HEK293T (cell line): ENCODE data around the gene ADCY9.

ENCODE experiments used
- CTCF ChIA-PET: fragments of 350-600 bp; formaldehyde crosslinking; extraction: SDS; loops from one replicate; lab custom pipeline; 2021; ENCODE audit warnings: antibody characterized with exemption, inconsistent platforms; lab: Yijun Ruan, JAX
- POLR2A ChIA-PET: fragments of 350-600 bp; formaldehyde crosslinking; extraction: SDS; loops from one replicate; lab custom pipeline; 2020; ENCODE audit warnings: antibody characterized with exemption, inconsistent platforms; lab: Yijun Ruan, JAX
- DNase-seq: peaks from one replicate; pipeline ENCODE4 v3.0.0; 2012; ENCODE audit warnings: mixed read lengths; ENCODE audit errors: extremely low spot score
- ARNT ChIP-seq: fragments of 450-650 bp; IDR thresholded peaks from 2 replicates; pipeline ENCODE4 v1.6.1; 2017; ENCODE audit warnings: mild to moderate bottlenecking
- BHLHE40 ChIP-seq: fragments of 450-650 bp; IDR thresholded peaks from 2 replicates; pipeline ENCODE4 v1.6.1; 2016; ENCODE audit warnings: mild to moderate bottlenecking, moderate library complexity, borderline replicate concordance
- CTBP1 ChIP-seq: fragments of 450-650 bp; IDR thresholded peaks from 2 replicates; pipeline ENCODE4 v1.6.1; 2016; ENCODE audit warnings: borderline replicate concordance
- ELF4 ChIP-seq: fragments of 450-650 bp; IDR thresholded peaks from 2 replicates; pipeline ENCODE4 v1.6.1; 2017; ENCODE audit warnings: antibody characterized with exemption
- FOXA1 ChIP-seq: fragments of 450-650 bp; IDR thresholded peaks from 2 replicates; pipeline ENCODE4 v1.6.1; 2016; ENCODE audit warnings: mild to moderate bottlenecking
- FOXK2 ChIP-seq: fragments of 450-650 bp; IDR thresholded peaks from 2 replicates; pipeline ENCODE4 v1.6.1; 2016; ENCODE audit warnings: mild to moderate bottlenecking
- FOXM1 ChIP-seq: fragments of 450-650 bp; IDR thresholded peaks from 2 replicates; pipeline ENCODE4 v1.6.1; 2017; ENCODE audit warnings: mild to moderate bottlenecking, borderline replicate concordance
- HDGF ChIP-seq: fragments of 450-650 bp; IDR thresholded peaks from 2 replicates; pipeline ENCODE4 v1.6.1; 2017; ENCODE audit warnings: antibody characterized with exemption, borderline replicate concordance
- L3MBTL2 ChIP-seq: fragments of 450-650 bp; conservative IDR thresholded peaks from 2 replicates; pipeline ENCODE4 v1.6.1; 2016; ENCODE audit warnings: mild to moderate bottlenecking
- LEF1 ChIP-seq: fragments of 450-650 bp; IDR thresholded peaks from 2 replicates; pipeline ENCODE4 v1.6.1; 2017; ENCODE audit warnings: mild to moderate bottlenecking, borderline replicate concordance
- NFRKB ChIP-seq: fragments of 450-650 bp; IDR thresholded peaks from 2 replicates; pipeline ENCODE4 v1.6.1; 2016; ENCODE audit warnings: mild to moderate bottlenecking, moderate library complexity
- PKNOX1 ChIP-seq: fragments of 450-650 bp; IDR thresholded peaks from 2 replicates; pipeline ENCODE4 v1.6.1; 2016
- SP1 ChIP-seq: fragments of 450-650 bp; IDR thresholded peaks from 2 replicates; pipeline ENCODE4 v1.6.1; 2017
- SUZ12 ChIP-seq: fragments of 450-650 bp; IDR thresholded peaks from 2 replicates; pipeline ENCODE4 v1.6.1; 2016; ENCODE audit warnings: mild to moderate bottlenecking
- TARDBP ChIP-seq: fragments of 450-650 bp; IDR thresholded peaks from 2 replicates; pipeline ENCODE4 v1.6.1; 2016
- ZNF384 ChIP-seq: fragments of 450-650 bp; IDR thresholded peaks from 2 replicates; pipeline ENCODE4 v1.6.1; 2016

ADCY9 gene

GRCh38 chr16:4136229-4136813, 20.1 kb upstream of the ADCY9 start:
- TF ChIP-seq ELF4 = no peak
- no peak for TF ChIP-seq NFRKB
- TF ChIP-seq LEF1 = no peak
- TF ChIP-seq FOXM1 = no peak
- no peak for TF ChIP-seq FOXA1
- TF ChIP-seq SUZ12 = no peak
- TF ChIP-seq ZNF384 = no peak
- no peak for TF ChIP-seq BHLHE40
- POLR2A ChIA-PET = no interaction called here
- CTCF ChIA-PET = no interaction called here
- DNase-seq = no peak

DNA sequence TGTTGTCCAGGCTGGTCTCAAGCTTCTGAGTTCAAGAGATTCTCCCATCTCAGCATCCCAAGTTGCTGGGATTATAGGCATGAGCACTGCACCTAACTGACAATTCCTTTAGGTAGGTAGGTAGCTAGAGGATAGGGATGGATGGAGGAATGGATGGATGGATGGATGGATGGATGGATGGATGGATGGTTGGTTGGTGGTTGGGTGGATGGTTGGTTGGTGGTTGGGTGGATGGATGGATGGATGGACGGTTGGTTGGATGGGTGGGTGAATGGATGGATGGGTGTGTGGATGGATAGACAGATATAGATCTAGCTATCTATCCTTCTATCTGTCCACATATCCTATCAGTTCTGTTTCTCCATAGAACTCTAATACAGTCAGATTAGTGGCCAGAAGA, 19.3 kb upstream of the ADCY9 start:
- CTCF ChIA-PET = interaction anchor here (0.6 kb wide), 1 partner anchor 230 kb away, joined by 3 read pairs; no protein-coding TSS in a partner anchor
- POLR2A ChIA-PET = no interaction called here
- TF ChIP-seq TARDBP = no peak
- no peak for TF ChIP-seq ZNF384
- TF ChIP-seq SUZ12 = no peak
- no peak for TF ChIP-seq CTBP1
- no peak for TF ChIP-seq ELF4
- no peak for TF ChIP-seq SP1
- TF ChIP-seq PKNOX1 = no peak
- TF ChIP-seq ARNT = no peak
- no peak for TF ChIP-seq LEF1
- TF ChIP-seq NFRKB = no peak
- TF ChIP-seq FOXK2 = no peak
- no peak for TF ChIP-seq FOXA1
- TF ChIP-seq FOXM1 = no peak
- TF ChIP-seq HDGF = no peak
- no peak for TF ChIP-seq BHLHE40
- no peak for TF ChIP-seq L3MBTL2
- DNase-seq = no peak

GRCh38 chr16:4133897-4134372, 17.7 kb upstream of the ADCY9 start:
- TF ChIP-seq FOXA1 (no peak), SUZ12 (no peak), ZNF384 (no peak), LEF1 (no peak), NFRKB (no peak), ELF4 (no peak), TARDBP (no peak), L3MBTL2 (no peak), PKNOX1 (no peak), FOXK2 (no peak)
- CTCF ChIA-PET = no interaction called here
- DNase-seq = no peak
- POLR2A ChIA-PET = no interaction called here

GRCh38 chr16:4131621-4132020, 15.4 kb upstream of the ADCY9 start:
- ChIA-PET CTCF (no interaction called here), POLR2A (no interaction called here)
- TF ChIP-seq FOXA1 = no peak

DNA sequence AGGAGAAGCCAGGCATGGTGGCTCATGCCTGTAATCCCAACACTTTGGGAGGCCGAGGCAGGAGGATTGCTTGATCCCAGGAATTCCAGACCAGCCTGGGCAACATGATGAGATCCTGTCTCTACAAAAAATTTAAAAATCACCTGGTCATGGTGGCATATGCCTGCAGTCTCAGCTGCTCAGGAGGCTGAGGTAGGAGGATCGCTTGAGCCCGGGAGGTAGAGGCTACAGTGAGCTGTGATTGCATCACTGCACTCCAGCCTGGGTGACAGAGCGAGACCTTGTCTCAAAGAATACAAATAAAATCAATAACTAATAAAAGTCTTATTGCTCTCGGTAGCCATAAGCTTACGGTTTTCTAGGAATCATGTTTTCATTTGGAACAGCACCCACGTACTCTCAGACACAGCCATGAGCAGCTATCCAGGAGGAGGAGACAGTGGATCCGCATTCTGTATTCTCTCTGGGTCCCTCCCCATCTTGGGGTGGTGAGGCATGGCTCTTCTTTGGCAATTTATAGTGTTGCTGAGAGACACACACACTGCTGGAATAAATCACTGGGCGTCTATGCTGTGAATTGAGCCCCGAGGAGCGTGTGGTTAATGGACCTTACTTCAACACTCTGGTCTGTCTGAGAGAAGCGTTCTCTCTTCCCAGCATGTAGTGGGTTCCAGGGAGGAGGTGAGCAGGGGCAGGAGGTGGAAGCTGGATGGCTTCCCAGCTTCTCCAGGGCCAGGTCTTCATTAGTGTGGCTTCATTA, 8.5 kb upstream of the ADCY9 start:
- POLR2A ChIA-PET = no interaction called here
- CTCF ChIA-PET = no interaction called here
- DNase-seq = no peak
- no peak for TF ChIP-seq ARNT
- no peak for TF ChIP-seq SP1
- no peak for TF ChIP-seq ZNF384
- no peak for TF ChIP-seq HDGF
- TF ChIP-seq FOXA1 = no peak
- no peak for TF ChIP-seq BHLHE40
- TF ChIP-seq ELF4 = no peak
- TF ChIP-seq LEF1 = no peak
- TF ChIP-seq SUZ12 = no peak
- no peak for TF ChIP-seq PKNOX1
- TF ChIP-seq NFRKB = no peak
- TF ChIP-seq L3MBTL2 = no peak
- TF ChIP-seq TARDBP = no peak
- TF ChIP-seq FOXK2 = no peak
- TF ChIP-seq CTBP1 = no peak
- no peak for TF ChIP-seq FOXM1

More at GRCh38 chr16:4131621-4132020, 15.4 kb upstream of the ADCY9 start:
- DNase-seq = no peak

- no peak for DNase-seq
- CTCF ChIA-PET = interaction anchor here (0.6 kb wide), 1 partner anchor 162 kb away, joined by 4 read pairs; no protein-coding TSS in a partner anchor
- TF ChIP-seq SUZ12 (no peak), SP1 (no peak)
- POLR2A ChIA-PET = no interaction called here
These were observed 7.5 kb upstream of the ADCY9 start for GRCh38 chr16:4123616-4124300.
